HK-2 (cell line): Measurements from ENCODE around the gene SP140.
"Not testable (repeated sequence)": the region's sequence is repeated elsewhere in the genome, so short reads cannot be mapped to it uniquely, and the experiment has no call there.

Source experiments
- DNase-seq: peaks from one replicate; pipeline ENCODE4 v3.0.0-alpha.2; 2018; ENCODE audit not compliant: unreplicated experiment

SP140 gene

DNA sequence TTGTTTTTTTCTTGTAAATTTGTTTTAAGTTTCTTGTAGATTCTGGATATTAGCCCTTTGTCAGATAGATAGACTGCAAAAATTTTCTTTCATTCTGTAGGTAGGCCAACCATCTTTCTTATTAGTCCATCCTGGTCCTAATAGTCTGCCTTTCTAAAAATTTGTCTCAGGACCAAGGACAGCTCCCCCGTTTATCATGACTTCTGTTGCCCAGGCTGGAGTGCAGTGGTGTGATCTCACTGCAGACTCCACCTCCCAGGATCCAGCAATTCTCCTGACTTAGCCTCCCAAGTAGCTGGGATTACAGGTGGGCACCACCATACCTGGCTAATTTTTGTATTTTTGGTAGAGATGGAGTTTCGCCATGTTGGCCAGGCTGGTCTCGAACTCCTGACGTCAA is 63.8 kb downstream of the SP140 start:
- DNase-seq, result peak; percentile 8

DNA sequence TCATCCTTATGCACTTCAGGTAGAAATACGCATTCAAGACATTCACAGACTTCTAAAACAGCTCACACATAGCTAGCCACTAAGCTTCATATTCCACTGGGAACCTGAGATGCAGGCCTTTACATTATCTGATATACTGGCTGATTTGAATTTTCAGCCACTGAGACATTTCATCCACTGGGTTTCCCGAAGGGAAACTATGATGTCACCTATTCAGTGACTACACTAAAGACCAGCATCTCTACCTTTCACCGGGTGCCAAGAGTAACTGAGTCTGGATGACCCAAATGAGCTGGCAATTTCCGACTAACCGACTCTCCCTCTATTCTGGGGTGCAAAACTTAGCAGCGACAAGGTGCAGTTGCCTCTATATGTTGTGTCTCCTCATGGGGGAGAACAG is 69.7 kb downstream of the SP140 start:
- DNase-seq, result no peak

DNA sequence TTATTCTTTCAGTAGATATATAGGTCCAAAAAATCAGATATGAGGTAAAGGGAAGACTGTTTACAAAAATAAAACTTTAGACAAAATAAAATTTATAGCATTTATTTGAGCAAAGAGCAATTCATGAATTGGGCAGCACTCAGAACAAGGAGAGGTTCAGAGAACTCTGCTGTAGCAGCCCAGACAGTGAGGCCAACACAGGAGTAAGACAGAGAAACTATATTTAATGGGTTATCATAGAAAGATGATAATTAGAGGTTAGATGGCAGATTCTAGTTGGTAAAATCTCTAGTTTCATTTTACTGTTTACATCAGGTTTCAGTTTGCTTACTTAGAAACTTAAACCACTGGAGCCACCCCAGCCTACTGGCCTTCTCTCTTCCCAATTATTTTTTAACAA is 71.4 kb downstream of the SP140 start:
- DNase-seq, result no peak

DNA sequence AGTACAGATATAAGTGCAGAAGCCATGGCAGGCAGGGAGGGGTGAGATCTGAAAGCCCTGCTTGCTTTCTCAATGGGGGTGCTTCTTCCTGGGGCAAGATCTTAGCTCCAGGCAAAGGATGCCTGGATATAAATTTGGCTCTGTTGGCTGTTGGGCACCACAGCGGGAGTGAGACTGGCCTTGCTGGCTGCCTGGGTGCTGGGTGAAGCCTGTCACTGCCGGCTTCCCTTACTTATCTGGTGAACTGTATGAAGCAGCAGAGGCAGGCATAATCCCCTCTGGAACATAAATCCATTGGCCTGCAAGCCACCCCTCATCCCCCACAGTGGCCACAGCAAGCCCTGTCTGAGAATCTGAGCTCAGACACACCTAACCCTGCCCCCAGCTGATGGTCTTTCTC is 74.1 kb downstream of the SP140 start:
- DNase-seq, result no peak

DNA sequence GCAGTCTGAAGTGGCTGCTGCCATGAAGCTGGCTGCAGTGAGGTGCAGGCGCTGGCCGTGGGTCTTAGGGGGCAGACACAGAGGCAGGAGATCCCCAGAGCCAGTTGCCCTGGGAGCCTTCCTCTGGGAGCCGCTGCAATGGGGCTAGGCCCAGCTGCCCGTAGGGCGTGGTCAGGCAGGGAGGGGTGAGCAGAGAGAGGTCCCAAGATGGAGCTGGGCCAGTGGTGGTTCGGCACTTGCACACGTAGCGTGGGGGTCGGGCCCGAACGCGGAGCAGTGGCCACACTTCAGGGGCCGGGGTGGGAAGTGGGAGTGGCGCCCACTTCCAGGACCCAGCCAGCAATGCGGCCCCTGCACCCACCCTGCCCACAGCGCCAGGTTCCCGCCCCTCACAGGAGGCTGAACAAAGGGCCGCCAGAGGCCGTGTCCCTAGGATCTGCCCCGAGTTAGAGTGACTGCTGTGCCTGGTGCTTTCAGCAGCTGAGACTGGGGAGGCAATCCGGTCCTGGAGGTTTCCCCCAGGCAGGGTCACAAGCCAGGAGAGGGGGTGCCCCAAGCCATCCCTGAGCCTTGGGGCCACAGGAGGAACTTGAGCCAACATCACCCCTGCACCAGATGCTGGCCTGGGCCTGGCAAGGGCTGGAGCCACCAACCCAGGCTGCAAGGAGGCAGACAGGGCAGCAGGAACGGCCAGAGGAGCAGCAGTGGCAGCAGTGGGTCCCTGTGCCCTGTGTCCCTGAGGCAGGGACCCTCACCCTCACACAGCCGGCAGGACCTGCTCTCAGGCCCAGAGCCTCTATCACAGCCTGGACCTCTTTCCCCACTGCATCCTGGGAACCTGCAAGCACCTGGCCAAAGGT is 80.1 kb downstream of the SP140 start:
- no peak for DNase-seq

DNA sequence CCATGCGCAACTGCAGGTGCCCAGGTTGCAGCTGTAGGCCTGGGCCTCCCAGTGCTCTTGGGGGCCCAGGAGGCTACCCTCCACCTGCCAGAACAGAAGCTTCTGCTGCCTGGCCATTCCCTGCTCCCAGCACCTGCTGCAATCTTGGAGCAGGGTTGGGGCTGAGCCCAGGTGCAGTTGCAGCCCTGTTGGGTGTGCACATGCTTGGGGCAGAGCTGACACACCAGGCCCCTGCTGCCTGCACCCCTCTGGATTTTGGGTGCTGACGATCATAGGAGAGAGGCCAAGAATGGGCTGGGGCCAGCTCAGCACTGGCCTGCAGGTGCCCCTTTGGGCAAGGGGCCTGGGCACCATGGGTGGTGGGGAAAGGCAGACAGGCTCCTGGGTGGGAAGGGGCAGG is 80.9 kb downstream of the SP140 start:
- DNase-seq, result no peak

DNA sequence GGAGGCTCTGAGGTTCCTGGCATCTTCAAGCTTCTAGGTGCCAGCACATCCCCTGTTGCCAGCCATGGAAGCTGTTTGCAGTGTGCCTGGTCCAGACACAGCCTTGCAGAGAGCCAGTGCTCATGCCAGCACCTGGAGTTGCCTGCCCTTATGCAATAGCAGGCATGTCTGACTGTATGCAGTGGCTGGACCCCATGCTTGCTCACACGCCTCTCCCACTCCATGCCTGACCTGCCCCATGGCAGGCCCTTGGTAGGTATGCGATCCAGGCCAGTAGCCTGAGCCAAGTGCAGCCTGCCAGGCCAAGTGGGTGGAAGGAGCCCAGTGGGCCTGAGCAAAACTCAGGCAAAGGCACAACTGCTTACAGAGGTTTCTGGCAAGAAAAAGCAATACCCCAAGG is 81.9 kb downstream of the SP140 start:
- DNase-seq, result no peak

DNA sequence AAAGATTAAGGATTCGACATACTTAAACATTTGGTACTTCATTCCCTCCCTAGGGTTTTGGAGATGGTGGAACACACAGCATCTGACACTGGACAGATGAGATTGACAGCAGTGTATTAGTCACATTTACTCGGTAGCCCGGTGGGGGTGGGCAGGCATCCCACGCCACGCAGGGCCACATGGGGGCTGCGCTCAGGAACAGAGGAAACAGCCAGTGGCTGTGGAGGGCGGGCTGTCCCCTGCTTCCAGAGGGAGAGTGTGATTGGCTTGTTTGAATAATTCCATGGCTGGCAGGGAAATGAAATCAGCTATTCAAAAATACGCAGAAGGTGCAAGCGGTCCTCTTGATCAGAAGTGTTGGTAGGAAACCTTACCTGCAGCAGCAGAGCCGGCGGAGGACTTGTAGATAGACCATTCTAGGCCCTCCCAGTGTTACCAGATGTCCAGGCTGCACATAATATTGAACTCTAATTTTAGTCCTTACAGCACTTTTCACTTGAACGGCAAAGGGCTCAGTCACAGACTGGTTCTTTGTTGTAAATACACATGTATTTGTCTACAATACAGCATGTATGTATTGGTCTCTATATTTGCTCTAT is 83.0 kb downstream of the SP140 start:
- no peak for DNase-seq

DNA sequence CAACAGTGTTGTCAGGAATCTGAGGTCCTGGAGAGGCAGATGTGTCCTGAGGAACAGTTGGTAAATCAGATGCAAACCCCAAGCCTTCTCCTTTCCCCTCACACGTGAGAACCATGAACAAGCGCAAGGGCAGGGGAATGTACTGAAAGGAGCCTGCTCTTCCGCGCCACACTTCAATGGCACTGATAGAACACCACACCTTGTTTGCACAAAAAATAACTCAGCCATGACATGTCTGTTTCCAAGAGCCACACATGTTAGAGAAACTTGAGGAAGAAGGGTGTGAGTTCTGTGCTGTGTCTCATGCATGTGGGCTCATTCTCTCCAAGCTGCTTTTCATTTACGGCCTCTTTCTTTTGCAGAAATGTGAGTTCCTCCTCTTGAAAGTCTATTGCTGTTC is 85.3 kb downstream of the SP140 start:
- DNase-seq, result not testable (repeated sequence)

DNA sequence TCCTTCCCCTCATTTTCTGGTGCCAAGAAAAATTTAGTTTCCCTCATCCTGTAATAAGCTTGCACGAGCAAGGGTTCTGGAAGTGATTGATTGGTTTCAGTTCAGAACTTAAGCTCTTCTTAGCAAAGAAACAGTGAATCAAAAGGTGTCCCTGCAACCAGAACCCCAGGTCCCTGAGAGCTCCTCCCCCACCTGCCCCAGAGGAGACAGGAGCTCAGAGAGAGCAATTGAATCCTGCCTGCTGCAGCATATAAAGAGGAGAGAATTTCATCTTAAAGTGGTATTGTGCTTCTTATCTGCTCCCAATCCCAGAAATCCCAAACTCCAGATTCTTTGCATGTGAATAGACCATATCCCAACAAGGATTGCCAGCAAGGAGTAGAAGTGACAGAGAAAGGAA is 86.1 kb downstream of the SP140 start:
- not testable (repeated sequence) for DNase-seq

DNA sequence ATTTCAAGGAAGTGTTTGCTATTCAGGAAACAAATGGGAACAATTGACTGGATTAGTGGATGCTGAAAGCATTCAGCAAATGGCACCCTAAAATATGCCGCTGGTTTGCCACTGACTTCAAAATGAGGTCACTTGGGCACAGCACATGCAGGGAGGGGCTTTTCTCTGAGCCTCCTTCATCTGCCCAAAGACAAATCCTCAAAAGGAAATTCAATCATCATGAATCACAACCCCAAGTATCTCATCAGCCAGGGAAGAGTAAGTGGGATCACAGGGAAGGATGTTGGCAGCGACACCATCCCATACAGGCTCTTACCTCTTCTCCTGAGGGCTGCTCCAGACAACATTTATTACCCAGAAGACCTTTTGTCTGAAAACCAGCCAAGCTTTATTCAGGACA is 87.1 kb downstream of the SP140 start:
- peak; percentile 8 for DNase-seq

DNA sequence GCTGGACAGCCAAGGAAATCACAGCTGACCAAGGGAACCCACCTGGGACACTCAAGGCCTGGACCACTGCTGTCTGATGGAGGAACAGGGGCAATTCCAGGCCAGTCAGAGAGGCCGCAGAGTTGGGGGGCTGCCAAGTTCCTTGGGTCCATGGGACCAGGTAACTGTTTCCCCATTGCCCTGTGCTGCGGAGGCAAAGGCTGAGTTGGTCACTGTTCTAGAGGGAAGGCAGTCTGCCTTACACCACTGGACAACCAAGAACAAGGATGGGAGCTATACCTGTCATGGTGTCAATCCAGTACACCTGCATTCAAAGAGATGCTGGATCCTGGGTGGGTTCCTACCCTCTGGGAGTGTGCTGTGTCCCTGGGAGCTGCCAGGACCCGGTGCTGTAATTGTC is 91.8 kb downstream of the SP140 start:
- no peak for DNase-seq

DNA sequence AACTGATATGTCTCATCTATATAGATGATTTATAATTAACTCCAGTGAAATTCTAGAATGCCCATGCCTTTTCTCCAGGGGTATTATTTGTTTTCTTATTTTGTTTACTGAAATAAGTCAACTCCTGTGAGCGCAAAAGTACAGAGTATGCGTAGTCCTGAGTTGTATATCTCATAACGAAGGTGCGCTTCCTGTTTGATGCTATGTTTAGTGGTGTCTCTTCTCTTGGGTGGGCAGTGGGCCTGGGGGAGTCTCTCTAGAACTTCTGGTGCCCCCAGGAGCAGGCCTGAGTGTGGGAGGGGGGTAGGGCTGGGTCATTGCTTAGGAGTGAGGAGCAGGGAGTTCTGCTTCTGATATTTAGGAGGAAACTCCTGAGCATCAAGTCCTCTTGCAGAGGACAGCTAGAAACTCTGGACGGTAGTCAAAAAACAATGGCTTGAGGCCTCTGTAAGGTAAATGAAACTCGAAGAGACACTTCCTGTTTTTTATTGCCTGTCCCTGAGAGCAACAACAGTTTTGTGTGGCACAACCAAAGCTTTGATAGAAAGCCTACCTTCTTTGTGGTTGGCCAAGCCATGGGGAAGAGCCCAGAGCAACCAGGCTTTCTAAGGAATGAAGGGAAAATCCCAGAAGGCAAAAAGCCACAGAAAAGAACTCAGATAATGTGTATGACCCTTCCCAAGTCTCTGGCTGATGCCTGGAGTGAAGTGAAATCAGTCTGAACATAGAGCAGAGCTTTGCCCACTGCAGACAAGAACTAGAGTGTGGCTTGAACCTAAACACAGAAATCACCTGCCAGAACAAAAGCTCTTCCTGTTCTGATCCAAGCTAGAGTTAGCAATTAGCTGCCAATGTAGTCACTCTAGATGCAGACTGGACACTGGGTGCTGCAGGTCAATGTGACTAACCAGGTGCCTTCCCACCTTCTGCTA is 92.9 kb downstream of the SP140 start:
- DNase-seq, result no peak

DNA sequence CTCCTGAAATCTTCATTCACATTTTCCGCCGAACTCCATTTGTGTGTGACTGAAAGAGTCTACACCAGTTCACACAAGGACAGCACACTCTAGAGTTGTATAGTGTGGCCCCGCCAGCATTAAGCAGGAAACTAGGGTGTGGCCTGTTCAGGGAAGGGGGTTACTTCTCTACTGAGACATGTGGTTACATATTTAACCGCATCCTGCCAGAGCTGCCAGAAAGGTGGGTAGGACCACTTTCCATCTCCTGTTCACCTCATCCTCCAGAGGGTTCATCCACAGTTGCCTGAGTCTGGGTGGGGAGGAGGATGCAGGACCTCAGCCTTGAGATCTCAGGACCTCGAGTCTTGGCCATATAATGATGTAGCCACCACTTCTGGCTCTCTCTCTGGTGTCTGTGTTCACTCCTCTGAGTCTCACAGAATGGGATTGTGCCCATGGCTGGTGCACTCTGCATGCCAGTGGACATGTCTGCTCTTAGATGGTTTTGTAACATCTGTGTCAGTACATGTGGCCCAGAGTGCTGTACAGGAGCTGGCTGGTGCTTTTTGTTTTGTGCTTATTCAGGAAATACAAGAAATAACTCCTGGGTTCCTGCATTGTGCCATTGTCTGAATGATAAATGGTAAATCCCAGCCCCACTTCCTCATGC is 93.8 kb downstream of the SP140 start:
- no peak for DNase-seq

DNA sequence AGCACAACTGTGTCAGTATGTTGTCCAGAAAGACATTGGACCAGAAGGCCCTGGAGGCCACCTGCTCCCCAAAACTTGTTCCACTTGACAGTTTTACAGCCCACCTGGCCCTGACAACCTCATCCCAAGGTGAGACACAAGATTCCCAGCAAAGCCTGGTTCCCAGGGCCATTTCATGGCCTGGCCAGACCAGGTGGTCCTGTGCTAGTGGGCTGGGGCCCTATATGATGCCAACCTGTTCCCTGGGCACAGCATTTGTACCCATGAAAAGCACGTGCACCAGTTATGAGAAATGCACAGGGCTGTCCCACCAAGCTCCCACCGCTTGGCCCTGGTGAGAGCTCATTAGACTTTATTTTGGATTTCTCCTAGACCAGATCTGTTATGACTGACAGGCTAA is 95.5 kb downstream of the SP140 start:
- DNase-seq, result no peak

DNA sequence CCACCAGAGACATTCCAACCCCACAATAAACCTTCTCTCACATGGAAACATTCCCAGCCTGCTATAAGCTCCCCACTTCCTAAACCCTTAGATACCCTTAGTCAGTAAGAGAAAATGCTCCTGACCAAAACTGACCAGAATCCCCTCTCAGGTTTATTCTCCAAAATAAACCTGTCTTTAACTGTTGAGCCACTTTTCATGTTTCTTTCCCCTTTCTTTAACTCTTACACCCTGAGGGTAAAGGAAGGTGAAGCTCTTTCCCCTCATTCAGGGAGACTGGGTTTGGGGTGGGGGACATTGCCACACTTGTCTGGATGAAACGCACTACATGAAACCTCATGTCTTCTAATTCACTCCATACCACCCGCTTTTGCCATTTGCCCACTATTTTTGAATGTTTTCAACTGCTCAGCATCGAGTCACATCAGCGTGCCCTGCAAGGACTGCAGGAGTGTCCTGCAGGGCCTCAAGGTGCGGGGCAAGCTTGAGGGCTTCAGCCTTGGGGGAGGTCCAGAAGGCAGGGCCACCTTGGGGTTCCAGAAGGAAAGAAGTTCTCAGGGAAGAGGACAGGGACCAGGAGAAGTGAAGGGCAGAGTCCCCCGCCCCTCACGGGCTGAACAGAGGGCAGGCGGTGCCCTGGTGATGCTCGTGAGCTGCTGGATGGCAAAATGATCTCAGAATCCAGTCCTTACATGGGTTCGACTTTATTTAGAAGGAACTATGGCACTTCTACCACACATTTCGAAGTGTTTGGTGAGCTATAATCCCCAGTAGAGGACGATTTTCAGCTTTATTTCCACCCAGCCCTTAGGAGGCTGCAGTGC is 97.2 kb downstream of the SP140 start:
- no peak for DNase-seq

DNA sequence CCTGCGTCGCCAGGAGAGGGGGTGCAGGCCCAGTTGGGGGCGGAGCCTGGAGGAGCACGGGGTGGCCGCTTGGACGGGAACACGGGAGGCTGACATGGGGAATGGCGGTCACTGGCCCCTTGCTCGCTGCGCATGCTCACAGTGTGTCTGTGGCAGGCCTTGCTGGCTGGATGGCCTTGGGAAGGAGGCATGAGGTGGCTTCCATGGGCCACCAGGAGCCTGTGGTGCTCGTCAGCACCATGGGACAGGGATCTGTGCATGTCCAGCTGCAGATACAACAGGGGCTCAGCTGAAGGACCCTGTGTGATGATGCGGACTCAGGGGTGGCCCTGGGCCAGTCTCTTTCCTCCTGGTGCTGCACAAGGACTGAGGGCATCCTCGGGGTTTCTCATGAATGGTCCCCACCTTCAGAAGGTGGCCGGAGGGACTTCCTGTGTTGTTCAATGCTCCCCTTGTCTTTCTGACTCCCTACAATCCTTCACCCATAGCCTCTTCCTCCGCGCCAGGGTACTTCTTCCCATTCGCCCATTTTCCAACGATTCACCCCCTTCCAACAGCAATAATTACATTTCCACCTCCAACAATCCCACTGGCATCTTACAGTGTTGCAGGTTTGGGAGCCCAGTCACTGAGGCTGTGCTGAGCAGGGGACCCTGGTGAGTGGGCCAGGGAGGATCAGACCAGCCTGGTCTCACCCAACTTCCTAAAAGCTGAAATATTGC is 98.0 kb downstream of the SP140 start:
- DNase-seq, result no peak

DNA sequence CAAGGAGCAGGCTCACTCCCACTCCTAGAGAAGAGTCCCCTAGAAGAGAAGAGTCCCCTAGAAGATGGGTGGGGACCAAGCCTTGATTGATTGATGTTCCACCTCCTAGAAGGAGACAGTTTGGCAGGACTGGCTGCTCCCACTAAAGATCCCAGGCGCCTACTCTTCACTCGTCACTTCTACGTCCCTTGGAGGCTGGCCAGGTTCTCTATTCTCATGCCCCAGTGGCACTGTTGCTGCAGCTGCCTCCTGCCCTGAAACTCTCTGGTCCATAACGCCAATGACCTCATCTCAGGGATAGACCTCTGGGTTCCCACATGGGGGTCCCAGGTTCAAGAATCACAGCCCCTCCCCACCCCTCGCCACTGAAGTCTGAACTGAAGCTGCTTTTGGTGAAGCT is 99.0 kb downstream of the SP140 start:
- DNase-seq, result no peak

DNA sequence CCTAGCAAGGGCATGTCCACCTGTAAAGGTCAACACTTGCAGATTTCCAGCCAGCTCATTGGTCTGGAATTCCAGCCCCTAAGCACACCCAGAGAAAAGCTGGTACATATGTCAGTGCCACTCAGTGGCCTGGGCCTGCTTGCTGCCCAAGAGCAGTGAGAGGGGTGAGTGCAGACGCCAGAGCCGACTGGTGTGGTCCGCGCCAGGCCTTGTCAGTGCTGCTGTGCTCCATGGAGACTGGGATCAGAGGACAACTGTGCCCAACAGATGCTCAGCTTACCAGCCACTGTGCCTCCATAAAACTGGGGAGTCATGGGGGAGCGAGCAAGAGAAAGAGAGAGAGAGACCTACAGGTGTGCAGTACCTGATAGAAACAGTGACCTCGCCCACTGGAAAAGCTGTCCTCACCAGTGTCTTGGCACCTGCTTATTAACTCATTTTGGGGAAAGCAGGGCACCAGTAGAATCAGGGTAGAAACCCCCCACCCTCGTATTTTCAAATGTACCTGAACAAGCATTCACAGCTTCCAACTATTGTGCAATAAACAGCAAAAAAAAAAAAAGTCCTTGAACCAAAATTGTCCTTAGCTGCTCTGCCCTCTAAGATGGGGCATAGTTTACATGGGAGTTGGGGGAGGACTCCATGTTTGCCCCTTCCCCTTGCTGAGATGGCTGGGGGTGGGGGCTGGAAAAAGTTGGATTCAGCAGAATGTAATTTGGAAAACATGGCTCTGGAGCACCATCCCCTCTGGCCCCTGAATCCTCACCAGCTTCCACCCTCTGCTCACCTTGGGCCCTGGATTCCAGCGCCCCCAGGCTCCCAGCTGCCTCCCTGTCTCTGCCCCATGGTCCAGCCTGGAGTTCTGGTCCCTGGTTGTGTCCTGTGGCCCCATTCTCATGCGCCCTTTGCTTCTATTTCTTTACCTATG is 100.0 kb downstream of the SP140 start:
- no peak for DNase-seq
